Thoracic aorta (tissue), 2 donors: Measurements from ENCODE around the gene PXMP2. TPM values are rescaled to one million over a fixed set of nuclear protein-coding genes. Genes with fewer than 3 reads are reported as not detected.

Experiments used
- ATAC-seq: fragments of 150-250 bp; one replicate; pipeline ENCODE4 v1.8.0; 2017; ENCODE audit warnings: low read depth; ENCODE audit not compliant: insufficient number of reproducible peaks, low FRiP score
- DNase-seq: peaks from one replicate; pipeline ENCODE4 v3.0.0-alpha.2; 2020; ENCODE audit warnings: low spot score
- H3K27ac ChIP-seq, 2 donors: fragments of 200-600 bp; sonication (generic); 1 replicate in 1 of 2; 2 replicates in 1 of 2; pipeline ENCODE4 v1.5.1; 2016; ENCODE audit warnings: mild to moderate bottlenecking in 2 of 2, moderate library complexity in 2 of 2
- H3K27me3 ChIP-seq: fragments of 200-600 bp; sonication (generic); replicated peaks from 2 replicates; pipeline ENCODE4 v1.6.0; 2016; ENCODE audit warnings: mild to moderate bottlenecking; ENCODE audit not compliant: insufficient read depth
- H3K36me3 ChIP-seq: fragments of 200-600 bp; sonication (generic); one replicate; pipeline ENCODE4 v1.5.1; 2016
- H3K4me1 ChIP-seq, 2 donors: fragments of 200-600 bp; sonication (generic); 1 replicate in 1 of 2; 2 replicates in 1 of 2; pipeline versions ENCODE4 v1.5.1 to v1.6.0; 2016; ENCODE audit warnings: low read depth in 2 of 2, mild to moderate bottlenecking in 1 of 2; ENCODE audit not compliant: control insufficient read depth in 1 of 2
- H3K4me3 ChIP-seq: fragments of 200-600 bp; sonication (generic); 2 replicates; pipeline ENCODE4 v1.5.1; 2016; ENCODE audit warnings: mild to moderate bottlenecking
- H3K9me3 ChIP-seq: fragments of 200-600 bp; sonication (generic); 2 replicates; pipeline ENCODE4 v1.5.1; 2016
- total RNA-seq, 2 donors: library from RNA; depleted of rRNA; stranded (reverse); fragments of >200 nt; gene quantifications; one replicate each; pipeline versions ENCODE4 v1.1.0 to v1.2.3, GENCODE V29; 2016
- TF ChIP-seq, protein P1 (sequence below): fragments of 200-600 bp; sonication (generic); IDR thresholded peaks from one replicate; pipeline ENCODE4 v1.5.1; 2019; ENCODE audit warnings: antibody characterized with exemption

Gene PXMP2
- total RNA-seq, 2 donors from 2014 or later, result 56.9 to 62.7 TPM

DNA sequence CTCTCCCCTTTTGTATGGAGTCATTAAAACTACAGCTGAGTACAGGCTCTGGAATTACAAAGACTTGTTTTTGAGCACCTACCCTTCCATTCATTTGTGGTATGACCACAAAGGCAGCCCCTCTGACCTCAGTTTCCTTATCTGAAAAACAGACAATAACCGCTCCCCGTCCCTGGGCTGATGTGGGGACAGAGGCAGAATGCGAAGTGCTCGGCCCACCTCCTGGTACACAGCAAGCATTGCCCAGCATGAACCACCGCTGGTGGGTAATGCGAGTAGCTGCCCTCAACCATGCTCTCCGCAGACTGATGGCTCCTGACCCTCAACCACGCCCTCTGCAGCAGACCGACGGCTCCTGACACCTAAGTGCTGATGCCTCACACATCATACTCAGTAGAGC is 46.5 kb upstream of the PXMP2 start:
- H3K4me1 ChIP-seq, result no peaks in the 10 kb centered on the region
- DNase-seq, result no peak
- ATAC-seq, result no peak
- no peaks in the 10 kb centered on the region for H3K9me3 ChIP-seq
- TF ChIP-seq, protein P1, sequence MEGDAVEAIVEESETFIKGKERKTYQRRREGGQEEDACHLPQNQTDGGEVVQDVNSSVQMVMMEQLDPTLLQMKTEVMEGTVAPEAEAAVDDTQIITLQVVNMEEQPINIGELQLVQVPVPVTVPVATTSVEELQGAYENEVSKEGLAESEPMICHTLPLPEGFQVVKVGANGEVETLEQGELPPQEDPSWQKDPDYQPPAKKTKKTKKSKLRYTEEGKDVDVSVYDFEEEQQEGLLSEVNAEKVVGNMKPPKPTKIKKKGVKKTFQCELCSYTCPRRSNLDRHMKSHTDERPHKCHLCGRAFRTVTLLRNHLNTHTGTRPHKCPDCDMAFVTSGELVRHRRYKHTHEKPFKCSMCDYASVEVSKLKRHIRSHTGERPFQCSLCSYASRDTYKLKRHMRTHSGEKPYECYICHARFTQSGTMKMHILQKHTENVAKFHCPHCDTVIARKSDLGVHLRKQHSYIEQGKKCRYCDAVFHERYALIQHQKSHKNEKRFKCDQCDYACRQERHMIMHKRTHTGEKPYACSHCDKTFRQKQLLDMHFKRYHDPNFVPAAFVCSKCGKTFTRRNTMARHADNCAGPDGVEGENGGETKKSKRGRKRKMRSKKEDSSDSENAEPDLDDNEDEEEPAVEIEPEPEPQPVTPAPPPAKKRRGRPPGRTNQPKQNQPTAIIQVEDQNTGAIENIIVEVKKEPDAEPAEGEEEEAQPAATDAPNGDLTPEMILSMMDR, result no peak
- no peak overlapping the region for H3K27ac ChIP-seq
- H3K27me3 ChIP-seq, result no peaks in the 10 kb centered on the region
- no peak overlapping the region for H3K4me3 ChIP-seq
- H3K36me3 ChIP-seq, result peaks cover 39% of the 10 kb centered on the region

- H3K4me3 ChIP-seq, result no peak overlapping the region
- peaks cover 36% of the 10 kb centered on the region for H3K36me3 ChIP-seq
- H3K27me3 ChIP-seq, result no peaks in the 10 kb centered on the region
- no peaks in the 10 kb centered on the region for H3K4me1 ChIP-seq
- DNase-seq, result no peak
- ATAC-seq, result no peak
- TF ChIP-seq, protein P1, result no peak
- H3K9me3 ChIP-seq, result no peaks in the 10 kb centered on the region
- H3K27ac ChIP-seq, result no peak overlapping the region
Observed at GRCh38 chr12:132641811-132642650, 45.4 kb upstream of the PXMP2 start.

- no peaks in the 10 kb centered on the region for H3K27me3 ChIP-seq
- no peak for DNase-seq
- H3K4me1 ChIP-seq, result no peaks in the 10 kb centered on the region
- TF ChIP-seq, protein P1, result no peak
- no peaks in the 10 kb centered on the region for H3K9me3 ChIP-seq
- no peak overlapping the region for H3K27ac ChIP-seq
- H3K4me3 ChIP-seq, result no peak overlapping the region
- no peak for ATAC-seq
- H3K36me3 ChIP-seq, result peaks cover 29% of the 10 kb centered on the region
Observed at GRCh38 chr12:132642846-132643835, 44.2 kb upstream of the PXMP2 start.

- ATAC-seq (no peak), DNase-seq (no peak)
- H3K27me3 ChIP-seq, result no peaks in the 10 kb centered on the region
- H3K4me1 ChIP-seq, result no peaks in the 10 kb centered on the region
- no peaks in the 10 kb centered on the region for H3K9me3 ChIP-seq
- H3K27ac ChIP-seq, result no peak overlapping the region
- TF ChIP-seq, protein P1, result no peak
- H3K4me3 ChIP-seq, result no peak overlapping the region
- H3K36me3 ChIP-seq, result peaks cover 22% of the 10 kb centered on the region
Observed at GRCh38 chr12:132646850-132647249, 40.5 kb upstream of the PXMP2 start.

- TF ChIP-seq, protein P1, result no peak
- H3K36me3 ChIP-seq, result peaks cover 20% of the 10 kb centered on the region
- no peak for ATAC-seq
Observed at GRCh38 chr12:132647858-132648257, 39.5 kb upstream of the PXMP2 start.

More at GRCh38 chr12:132647858-132648257, 39.5 kb upstream of the PXMP2 start:
- Histone ChIP-seq H3K9me3 (no peaks in the 10 kb centered on the region), H3K4me1 (no peaks in the 10 kb centered on the region), H3K4me3 (no peak overlapping the region), H3K27me3 (no peaks in the 10 kb centered on the region), H3K27ac (no peak overlapping the region)
- no peak for DNase-seq
